Measurements from ENCODE around the gene PLPP4.

Gene PLPP4

DNA sequence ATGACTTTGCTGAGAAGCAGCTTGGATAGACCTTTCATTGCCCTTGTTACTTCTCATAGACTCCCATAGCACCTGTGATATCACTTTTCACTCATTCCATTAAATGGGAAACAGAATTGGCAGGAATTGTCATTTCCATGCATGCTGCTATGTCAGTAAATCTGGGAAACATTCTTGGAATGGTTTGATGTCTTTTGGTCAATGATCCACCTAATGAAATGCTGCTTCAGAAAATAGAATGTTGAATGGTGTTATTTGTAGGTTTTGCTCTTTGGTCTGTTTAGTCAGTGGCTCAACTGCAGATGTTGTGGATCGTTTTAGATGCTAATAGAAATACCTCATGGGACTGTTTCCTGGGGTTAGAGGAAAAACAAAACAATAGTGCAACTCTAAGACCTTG, 127.8 kb downstream of the PLPP4 start:
- no peak for TF ChIP-seq MYC (IDR thresholded peaks at IDR 0.05; ENCODE audit: low read depth, low read length)
- TF ChIP-seq POLR2A (IDR thresholded peaks at IDR 0.05; ENCODE audit: extremely low read depth, insufficient read length) = no peak
- TF ChIP-seq, protein P1, sequence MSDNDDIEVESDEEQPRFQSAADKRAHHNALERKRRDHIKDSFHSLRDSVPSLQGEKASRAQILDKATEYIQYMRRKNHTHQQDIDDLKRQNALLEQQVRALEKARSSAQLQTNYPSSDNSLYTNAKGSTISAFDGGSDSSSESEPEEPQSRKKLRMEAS (IDR thresholded peaks at IDR 0.05; ENCODE audit: low read depth, low read length) = no peak
- TF ChIP-seq, protein P2, sequence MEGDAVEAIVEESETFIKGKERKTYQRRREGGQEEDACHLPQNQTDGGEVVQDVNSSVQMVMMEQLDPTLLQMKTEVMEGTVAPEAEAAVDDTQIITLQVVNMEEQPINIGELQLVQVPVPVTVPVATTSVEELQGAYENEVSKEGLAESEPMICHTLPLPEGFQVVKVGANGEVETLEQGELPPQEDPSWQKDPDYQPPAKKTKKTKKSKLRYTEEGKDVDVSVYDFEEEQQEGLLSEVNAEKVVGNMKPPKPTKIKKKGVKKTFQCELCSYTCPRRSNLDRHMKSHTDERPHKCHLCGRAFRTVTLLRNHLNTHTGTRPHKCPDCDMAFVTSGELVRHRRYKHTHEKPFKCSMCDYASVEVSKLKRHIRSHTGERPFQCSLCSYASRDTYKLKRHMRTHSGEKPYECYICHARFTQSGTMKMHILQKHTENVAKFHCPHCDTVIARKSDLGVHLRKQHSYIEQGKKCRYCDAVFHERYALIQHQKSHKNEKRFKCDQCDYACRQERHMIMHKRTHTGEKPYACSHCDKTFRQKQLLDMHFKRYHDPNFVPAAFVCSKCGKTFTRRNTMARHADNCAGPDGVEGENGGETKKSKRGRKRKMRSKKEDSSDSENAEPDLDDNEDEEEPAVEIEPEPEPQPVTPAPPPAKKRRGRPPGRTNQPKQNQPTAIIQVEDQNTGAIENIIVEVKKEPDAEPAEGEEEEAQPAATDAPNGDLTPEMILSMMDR (IDR thresholded peaks at IDR 0.05; ENCODE audit: low read depth, low read length) = no peak
- no peak for DNase-seq (ENCODE audit: low read depth)
- H3K4me3 ChIP-seq (ENCODE audit: low read depth, low read length) = no peak overlapping the region

DNA sequence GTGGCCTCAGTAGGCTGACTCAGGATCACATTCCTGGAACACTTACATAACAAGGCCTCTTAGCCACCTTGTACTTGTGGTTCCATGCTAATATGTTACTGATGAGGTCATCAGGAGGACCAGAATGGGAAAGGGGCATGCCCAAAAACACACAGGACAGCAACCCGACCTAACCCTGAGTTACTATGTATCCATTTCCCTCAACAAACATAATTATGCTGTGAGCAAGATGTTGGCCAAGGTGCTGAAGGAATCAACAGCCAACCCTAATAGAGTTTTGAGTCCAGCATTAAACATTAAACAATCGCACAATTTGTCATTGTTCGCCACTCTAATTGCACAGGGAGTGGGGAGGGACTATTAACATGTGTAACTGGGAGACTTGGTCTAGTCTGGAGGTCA, 129.4 kb downstream of the PLPP4 start:
- TF ChIP-seq MYC (IDR thresholded peaks at IDR 0.05; ENCODE audit: low read depth, low read length) (no peak), POLR2A (IDR thresholded peaks at IDR 0.05; ENCODE audit: extremely low read depth, insufficient read length) (no peak)
- TF ChIP-seq, protein P1 (IDR thresholded peaks at IDR 0.05; ENCODE audit: low read depth, low read length) = no peak
- TF ChIP-seq, protein P2 (IDR thresholded peaks at IDR 0.05; ENCODE audit: low read depth, low read length) = no peak
- H3K4me3 ChIP-seq (ENCODE audit: low read depth, low read length) = no peak overlapping the region
- no peak for DNase-seq (ENCODE audit: low read depth)

DNA sequence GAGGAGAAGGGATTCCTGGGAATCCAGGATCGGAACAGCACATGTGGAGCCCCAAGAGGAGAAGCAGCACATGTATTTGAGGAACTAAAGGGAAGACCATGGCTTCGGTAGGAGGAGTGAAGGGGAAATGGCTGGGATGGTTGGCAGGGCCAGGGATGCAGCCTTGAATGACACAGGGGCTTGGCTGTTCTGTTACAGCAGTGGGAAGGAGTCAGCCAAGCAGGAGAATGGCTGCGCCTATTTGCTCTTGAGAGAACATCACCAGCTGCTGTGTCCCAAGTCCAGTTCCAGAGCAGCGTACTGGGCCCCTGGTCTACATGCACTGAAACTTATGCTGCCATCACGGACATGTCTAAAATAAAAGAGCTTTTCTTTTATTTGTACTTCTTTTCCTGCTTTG, 130.0 kb downstream of the PLPP4 start:
- TF ChIP-seq MYC (IDR thresholded peaks at IDR 0.05; ENCODE audit: low read depth, low read length) (no peak), POLR2A (IDR thresholded peaks at IDR 0.05; ENCODE audit: extremely low read depth, insufficient read length) (no peak)
- TF ChIP-seq, protein P1 (IDR thresholded peaks at IDR 0.05; ENCODE audit: low read depth, low read length) = no peak
- TF ChIP-seq, protein P2 (IDR thresholded peaks at IDR 0.05; ENCODE audit: low read depth, low read length) = no peak
- no peak for DNase-seq (ENCODE audit: low read depth)

DNA sequence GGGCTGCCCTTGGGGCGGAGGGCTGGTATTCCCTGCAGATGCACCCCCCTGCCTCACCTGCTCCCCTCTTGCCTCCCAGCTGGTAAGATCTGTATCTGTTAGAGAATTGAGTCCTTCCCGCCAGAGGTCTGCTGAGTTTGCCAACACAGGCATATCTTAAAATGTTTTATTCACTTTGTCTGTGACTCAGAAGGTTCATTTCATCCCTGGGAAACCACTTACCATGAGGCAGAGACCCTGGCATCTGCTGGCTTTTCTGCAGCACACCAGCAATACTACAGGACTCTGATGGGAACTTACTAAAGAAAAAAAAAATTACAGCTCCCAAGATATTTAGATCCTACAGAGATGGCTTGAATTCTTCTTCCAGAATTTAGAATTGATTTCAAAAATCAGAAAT, 131.3 kb downstream of the PLPP4 start:
- TF ChIP-seq, protein P1 (IDR thresholded peaks at IDR 0.05; ENCODE audit: low read depth, low read length) = no peak
- no peak for TF ChIP-seq POLR2A (IDR thresholded peaks at IDR 0.05; ENCODE audit: extremely low read depth, insufficient read length)
- TF ChIP-seq MYC (IDR thresholded peaks at IDR 0.05; ENCODE audit: low read depth, low read length) = no peak
- TF ChIP-seq, protein P2 (IDR thresholded peaks at IDR 0.05; ENCODE audit: low read depth, low read length) = no peak

More for the DNA sequence above, 130.0 kb downstream of the PLPP4 start:
- H3K4me3 ChIP-seq (ENCODE audit: low read depth, low read length) = no peak overlapping the region

DNA sequence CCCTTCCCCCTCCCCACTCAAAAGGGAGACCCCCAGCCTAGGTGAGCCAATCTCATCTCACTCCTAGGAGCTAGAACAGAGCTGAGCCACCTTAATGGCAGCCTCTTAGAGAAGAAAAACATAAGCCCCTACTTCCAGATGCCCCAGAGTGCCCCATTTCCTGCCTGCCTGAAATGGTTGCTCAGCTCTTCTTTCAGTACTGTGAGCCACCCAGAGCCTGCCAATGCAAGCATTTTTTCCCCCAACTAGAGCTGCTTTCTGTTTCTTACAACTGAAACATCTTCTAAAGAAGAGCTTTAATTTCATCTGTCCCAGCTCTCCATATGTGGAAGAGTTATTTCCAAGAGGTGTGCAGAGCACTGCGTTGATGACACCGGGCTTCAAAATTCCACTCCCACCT, 136.7 kb downstream of the PLPP4 start:
- no peak for DNase-seq (ENCODE audit: low read depth)
- H3K4me3 ChIP-seq (ENCODE audit: low read depth, low read length) = no peak overlapping the region
- TF ChIP-seq, protein P2 (IDR thresholded peaks at IDR 0.05; ENCODE audit: low read depth, low read length) = no peak
- TF ChIP-seq MYC (IDR thresholded peaks at IDR 0.05; ENCODE audit: low read depth, low read length) = no peak
- TF ChIP-seq, protein P1 (IDR thresholded peaks at IDR 0.05; ENCODE audit: low read depth, low read length) = no peak

More for the DNA sequence above, 131.3 kb downstream of the PLPP4 start:
- DNase-seq (ENCODE audit: low read depth) = no peak
- H3K4me3 ChIP-seq (ENCODE audit: low read depth, low read length) = no peak overlapping the region

DNA sequence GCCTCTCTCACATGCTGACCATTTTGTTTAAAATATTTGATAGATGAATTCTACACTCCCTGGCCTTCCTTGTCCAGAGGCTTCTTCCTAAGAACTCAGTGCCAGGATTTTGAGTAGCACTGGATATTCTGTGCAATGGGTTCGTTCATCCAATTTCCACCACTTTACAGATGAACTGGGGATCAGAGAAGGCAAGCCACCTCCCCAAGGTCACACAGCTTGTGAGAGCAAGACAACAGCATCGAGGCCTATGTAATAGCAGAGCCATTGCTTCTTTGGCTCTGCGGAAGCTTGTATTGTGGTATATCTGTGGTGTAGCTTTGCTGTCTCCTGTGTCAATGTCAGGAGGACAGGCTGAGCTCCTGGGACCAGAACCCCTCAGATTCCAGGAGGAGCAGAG, 140.9 kb downstream of the PLPP4 start:
- DNase-seq (ENCODE audit: low read depth) = no peak
- no peak overlapping the region for H3K4me3 ChIP-seq (ENCODE audit: low read depth, low read length)
- TF ChIP-seq, protein P1 (IDR thresholded peaks at IDR 0.05; ENCODE audit: low read depth, low read length) = no peak
- TF ChIP-seq, protein P2 (IDR thresholded peaks at IDR 0.05; ENCODE audit: low read depth, low read length) = no peak
- no peak for TF ChIP-seq POLR2A (IDR thresholded peaks at IDR 0.05; ENCODE audit: extremely low read depth, insufficient read length)
- no peak for TF ChIP-seq MYC (IDR thresholded peaks at IDR 0.05; ENCODE audit: low read depth, low read length)

Data from NB4 (cell line).